Vagina (tissue), 2 donors: Measurements from ENCODE around the gene TNNT1. TPM values are rescaled to one million over a fixed set of nuclear protein-coding genes. Genes with fewer than 3 reads are reported as not detected.

Source experiments
- DNase-seq, 2 donors: peaks; one replicate each; pipeline ENCODE4 v3.0.0-alpha.2; 2017; ENCODE audit errors: extremely low spot score in 2 of 2
- H3K27ac ChIP-seq: fragments of 200-600 bp; sonication (generic); one replicate; pipeline ENCODE4 v1.5.1; 2019
- H3K27me3 ChIP-seq: fragments of 200-600 bp; sonication (generic); one replicate; pipeline ENCODE4 v1.5.1; 2019
- H3K36me3 ChIP-seq, 2 donors: fragments of 200-600 bp; sonication (generic); one replicate each; pipeline ENCODE4 v1.5.1; 2017 to 2019
- H3K4me1 ChIP-seq: fragments of 200-600 bp; sonication (generic); one replicate; pipeline ENCODE4 v1.5.1; 2019
- H3K4me3 ChIP-seq, 2 donors: fragments of 200-600 bp; sonication (generic); 1 replicate in 1 of 2; 2 replicates in 1 of 2; pipeline ENCODE4 v1.5.1; 2016 to 2019
- H3K9me3 ChIP-seq: fragments of 200-600 bp; sonication (generic); one replicate; pipeline ENCODE4 v1.5.1; 2019
- POLR2A ChIP-seq, 2 donors: fragments of 450-650 bp; IDR thresholded peaks; one replicate each; pipeline ENCODE4 v1.6.1; 2017; ENCODE audit warnings: antibody characterized with exemption in 2 of 2, mild to moderate bottlenecking in 2 of 2, moderate library complexity in 2 of 2
- POLR2AphosphoS5 ChIP-seq, 2 donors: sonication (generic); formaldehyde crosslinking; IDR thresholded peaks; one replicate each; pipeline ENCODE4 v1.9.0; 2017; ENCODE audit warnings: antibody characterized with exemption in 2 of 2, mild to moderate bottlenecking in 2 of 2, low read depth in 1 of 2; ENCODE audit not compliant: insufficient read depth in 1 of 2
- intact Hi-C: fragments of 100-400 bp; cut with DNase I; formaldehyde crosslinking; loops from one replicate; pipeline ENCODE4 v1.15.1; 2023
- total RNA-seq: library from RNA; depleted of rRNA; stranded (reverse); fragments of >200 nt; gene quantifications from one replicate; pipeline ENCODE4 v1.2.3, GENCODE V29; 2016
- TF ChIP-seq, protein P1 (sequence below), 3 experiments: fragments of 450-650 bp in 2 of 3; fragments of 200-600 bp in 1 of 3; sonication (generic) in 1 of 3; IDR thresholded peaks; one replicate each; pipeline ENCODE4 v1.5.1; 2017 to 2019; ENCODE audit warnings: antibody characterized with exemption in 3 of 3, mild to moderate bottlenecking in 2 of 3, moderate library complexity in 2 of 3

The TNNT1 gene
- total RNA-seq, 1 donor from 2014 or later, result 9.1 TPM

- Histone ChIP-seq H3K4me3 (peak overlapping the region; percentile 47 to 73), H3K9me3 (no peaks in the 10 kb centered on the region), H3K27ac (peak overlapping the region; percentile 37), H3K27me3 (no peaks in the 10 kb centered on the region), H3K36me3 (peaks cover 4 to 33% of the 10 kb centered on the region in 2 donors), H3K4me1 (peaks cover 28% of the 10 kb centered on the region)
- intact Hi-C loops, result no loop called here
- TF ChIP-seq, protein P1, sequence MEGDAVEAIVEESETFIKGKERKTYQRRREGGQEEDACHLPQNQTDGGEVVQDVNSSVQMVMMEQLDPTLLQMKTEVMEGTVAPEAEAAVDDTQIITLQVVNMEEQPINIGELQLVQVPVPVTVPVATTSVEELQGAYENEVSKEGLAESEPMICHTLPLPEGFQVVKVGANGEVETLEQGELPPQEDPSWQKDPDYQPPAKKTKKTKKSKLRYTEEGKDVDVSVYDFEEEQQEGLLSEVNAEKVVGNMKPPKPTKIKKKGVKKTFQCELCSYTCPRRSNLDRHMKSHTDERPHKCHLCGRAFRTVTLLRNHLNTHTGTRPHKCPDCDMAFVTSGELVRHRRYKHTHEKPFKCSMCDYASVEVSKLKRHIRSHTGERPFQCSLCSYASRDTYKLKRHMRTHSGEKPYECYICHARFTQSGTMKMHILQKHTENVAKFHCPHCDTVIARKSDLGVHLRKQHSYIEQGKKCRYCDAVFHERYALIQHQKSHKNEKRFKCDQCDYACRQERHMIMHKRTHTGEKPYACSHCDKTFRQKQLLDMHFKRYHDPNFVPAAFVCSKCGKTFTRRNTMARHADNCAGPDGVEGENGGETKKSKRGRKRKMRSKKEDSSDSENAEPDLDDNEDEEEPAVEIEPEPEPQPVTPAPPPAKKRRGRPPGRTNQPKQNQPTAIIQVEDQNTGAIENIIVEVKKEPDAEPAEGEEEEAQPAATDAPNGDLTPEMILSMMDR (IDR thresholded peaks at IDR 0.05), result no peak
- TF ChIP-seq POLR2AphosphoS5 (IDR thresholded peaks at IDR 0.05; ENCODE audit: insufficient read depth in 1 of 2, low read depth in 1 of 2) (no peak), POLR2A (IDR thresholded peaks at IDR 0.05) (no peak)
- DNase-seq, result no peak
Observed at GRCh38 chr19:55088021-55088451, 61.0 kb downstream of the TNNT1 start.

GRCh38 chr19:55087542-55087901, 61.5 kb downstream of the TNNT1 start:
- H3K27me3 ChIP-seq, result no peaks in the 10 kb centered on the region
- TF ChIP-seq, protein P1 (IDR thresholded peaks at IDR 0.05), result no peak
- TF ChIP-seq POLR2AphosphoS5 (IDR thresholded peaks at IDR 0.05; ENCODE audit: insufficient read depth in 1 of 2, low read depth in 1 of 2) (no peak), POLR2A (IDR thresholded peaks at IDR 0.05) (no peak)
- H3K27ac ChIP-seq, result peak overlapping the region; percentile 37
- intact Hi-C loops, result no loop called here
- H3K9me3 ChIP-seq, result no peaks in the 10 kb centered on the region
- peaks cover 28% of the 10 kb centered on the region for H3K4me1 ChIP-seq
- DNase-seq, result no peak
- H3K36me3 ChIP-seq, result peaks cover 4 to 28% of the 10 kb centered on the region in 2 donors
- H3K4me3 ChIP-seq, result peak overlapping the region; percentile 47 to 73

DNA sequence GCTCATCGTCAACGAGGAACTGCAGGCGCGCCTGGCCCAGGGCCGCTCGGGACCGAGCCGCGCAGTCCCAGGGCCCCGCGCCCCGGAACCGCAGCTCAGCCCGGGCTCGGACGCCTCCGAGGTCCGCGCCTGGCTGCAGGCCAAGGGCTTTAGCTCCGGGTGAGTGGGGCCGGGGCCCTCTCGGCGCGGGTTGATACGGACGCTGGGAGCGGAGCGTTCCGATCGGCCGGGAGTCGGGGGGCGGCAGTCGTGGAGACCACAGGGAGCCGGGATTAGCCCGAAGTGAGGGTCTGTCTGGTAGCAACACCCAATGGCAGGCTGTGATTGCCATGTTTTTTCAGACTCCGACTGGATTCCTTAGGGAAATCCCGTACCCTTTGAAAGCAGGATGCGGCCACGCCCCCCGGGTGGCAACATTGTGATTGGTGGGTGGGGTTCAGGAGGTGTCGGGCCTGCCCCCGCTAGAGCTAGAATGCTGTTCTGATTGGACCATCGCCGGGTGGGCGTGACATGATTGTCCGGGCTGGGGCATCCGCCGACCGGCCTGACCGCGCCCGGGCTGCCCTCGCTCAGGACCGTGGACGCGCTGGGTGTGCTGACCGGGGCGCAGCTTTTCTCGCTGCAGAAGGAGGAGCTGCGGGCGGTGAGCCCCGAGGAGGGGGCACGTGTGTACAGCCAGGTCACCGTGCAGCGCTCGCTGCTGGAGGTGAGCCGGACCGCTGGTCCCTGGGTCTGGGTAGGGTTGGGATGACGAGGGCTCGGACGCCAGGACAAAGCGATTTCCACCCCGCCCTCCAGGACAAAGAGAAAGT, 62.1 kb downstream of the TNNT1 start:
- Histone ChIP-seq H3K36me3 (peaks cover 4 to 22% of the 10 kb centered on the region in 2 donors), H3K4me1 (peaks cover 33% of the 10 kb centered on the region)

DNA sequence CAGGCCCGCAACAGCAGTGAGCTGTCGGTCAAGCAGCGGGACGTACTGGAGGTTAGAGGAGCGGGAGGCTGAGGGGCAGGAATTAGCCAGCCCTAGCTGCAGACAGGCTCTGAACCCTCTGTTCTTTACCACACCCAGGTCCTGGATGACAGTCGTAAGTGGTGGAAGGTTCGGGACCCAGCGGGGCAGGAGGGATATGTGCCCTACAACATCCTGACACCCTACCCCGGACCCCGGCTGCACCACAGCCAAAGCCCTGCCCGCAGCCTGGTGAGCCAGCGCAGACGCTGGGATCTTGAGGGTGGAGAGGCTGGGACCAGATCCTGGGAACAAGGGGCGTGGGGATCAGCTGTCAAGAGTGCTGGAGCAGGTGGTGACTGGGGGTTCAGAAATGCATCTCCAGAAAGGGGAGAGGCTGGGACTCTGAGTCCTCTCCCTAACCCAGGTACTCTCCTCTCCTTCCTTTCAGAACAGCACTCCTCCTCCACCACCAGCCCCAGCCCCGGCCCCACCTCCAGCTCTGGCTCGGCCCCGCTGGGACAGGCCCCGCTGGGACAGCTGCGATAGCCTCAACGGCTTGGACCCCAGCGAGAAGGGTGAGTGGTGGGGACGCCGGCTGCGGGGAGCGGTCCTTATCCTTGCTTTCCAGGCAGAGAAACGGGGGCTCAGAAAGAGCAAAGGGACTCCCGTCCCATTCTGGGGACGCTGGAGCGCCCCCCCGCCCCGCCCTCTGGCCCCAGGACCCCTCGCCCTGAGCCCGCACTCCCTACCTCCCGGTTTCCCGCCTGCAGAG, 62.9 kb downstream of the TNNT1 start:
- TF ChIP-seq POLR2AphosphoS5 (IDR thresholded peaks at IDR 0.05; ENCODE audit: insufficient read depth in 1 of 2, low read depth in 1 of 2) (no peak), POLR2A (IDR thresholded peaks at IDR 0.05) (no peak)
- TF ChIP-seq, protein P1 (IDR thresholded peaks at IDR 0.05), result no peak
- H3K4me3 ChIP-seq, result peak overlapping the region; percentile 47 to 73
- no peak for DNase-seq
- peaks cover 10% of the 10 kb centered on the region for H3K27me3 ChIP-seq
- H3K36me3 ChIP-seq, result peaks cover 3 to 14% of the 10 kb centered on the region in 2 donors
- intact Hi-C loops, result no loop called here
- peak overlapping the region; percentile 22 for H3K27ac ChIP-seq
- peaks cover 41% of the 10 kb centered on the region for H3K4me1 ChIP-seq
- H3K9me3 ChIP-seq, result no peaks in the 10 kb centered on the region

More for the DNA sequence above, 62.1 kb downstream of the TNNT1 start:
- no peaks in the 10 kb centered on the region for H3K9me3 ChIP-seq
- DNase-seq, result no peak
- H3K4me3 ChIP-seq, result peak overlapping the region; percentile 47 to 73
- intact Hi-C loops, result no loop called here
- peak overlapping the region; percentile 22 for H3K27ac ChIP-seq
- peaks cover 2% of the 10 kb centered on the region for H3K27me3 ChIP-seq
- TF ChIP-seq, protein P1 (IDR thresholded peaks at IDR 0.05), result no peak
- TF ChIP-seq POLR2AphosphoS5 (IDR thresholded peaks at IDR 0.05; ENCODE audit: insufficient read depth in 1 of 2, low read depth in 1 of 2), result peak; percentile 68 to 78
